NCI-H1930 (cell line): ENCODE measurements around the gene G6PC3.

Experiments
- DNase-seq, 2 experiments: peaks; one replicate each; lab custom pipeline; 2025; lab: John Stamatoyannopoulos, UW

Gene G6PC3

DNA sequence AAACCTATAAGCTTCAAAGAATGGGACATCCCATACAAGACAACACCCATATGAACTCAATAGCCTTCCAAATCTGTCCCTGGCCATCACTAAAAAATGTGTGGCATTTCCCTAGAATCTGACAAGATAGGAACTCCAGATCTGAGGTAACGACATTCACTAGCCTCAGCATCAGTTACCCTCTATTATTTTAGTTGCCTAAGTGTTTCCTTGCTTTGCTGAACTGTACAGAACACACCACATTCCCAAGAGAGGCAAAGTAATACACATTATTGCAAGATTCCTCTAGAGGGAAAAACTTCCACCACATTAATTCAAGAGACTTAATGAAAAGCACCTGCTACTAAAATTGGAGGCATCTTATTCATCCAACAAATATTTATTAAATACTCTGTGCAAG lies 9.1 kb upstream of the G6PC3 start:
- no peak for DNase-seq

DNA sequence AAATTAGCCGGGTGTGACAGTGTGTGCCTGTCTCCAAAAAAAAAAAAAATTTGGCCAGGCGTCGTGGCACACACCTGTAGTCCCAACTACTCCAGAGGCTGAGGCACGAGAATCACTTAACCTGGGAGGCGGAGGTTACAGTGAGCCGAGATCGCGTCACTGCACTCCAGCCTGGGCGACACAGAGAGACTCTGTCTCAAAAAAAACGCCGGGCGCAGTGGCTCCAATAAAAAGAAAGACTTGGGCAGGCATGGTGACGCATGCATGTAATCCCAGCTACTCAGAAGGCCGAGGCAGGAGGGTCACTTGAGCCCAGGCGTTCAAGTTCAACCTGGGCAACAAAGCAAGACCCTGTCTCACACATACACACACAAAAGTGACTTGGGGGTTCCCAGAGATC lies 7.7 kb upstream of the G6PC3 start:
- DNase-seq = no peak

DNA sequence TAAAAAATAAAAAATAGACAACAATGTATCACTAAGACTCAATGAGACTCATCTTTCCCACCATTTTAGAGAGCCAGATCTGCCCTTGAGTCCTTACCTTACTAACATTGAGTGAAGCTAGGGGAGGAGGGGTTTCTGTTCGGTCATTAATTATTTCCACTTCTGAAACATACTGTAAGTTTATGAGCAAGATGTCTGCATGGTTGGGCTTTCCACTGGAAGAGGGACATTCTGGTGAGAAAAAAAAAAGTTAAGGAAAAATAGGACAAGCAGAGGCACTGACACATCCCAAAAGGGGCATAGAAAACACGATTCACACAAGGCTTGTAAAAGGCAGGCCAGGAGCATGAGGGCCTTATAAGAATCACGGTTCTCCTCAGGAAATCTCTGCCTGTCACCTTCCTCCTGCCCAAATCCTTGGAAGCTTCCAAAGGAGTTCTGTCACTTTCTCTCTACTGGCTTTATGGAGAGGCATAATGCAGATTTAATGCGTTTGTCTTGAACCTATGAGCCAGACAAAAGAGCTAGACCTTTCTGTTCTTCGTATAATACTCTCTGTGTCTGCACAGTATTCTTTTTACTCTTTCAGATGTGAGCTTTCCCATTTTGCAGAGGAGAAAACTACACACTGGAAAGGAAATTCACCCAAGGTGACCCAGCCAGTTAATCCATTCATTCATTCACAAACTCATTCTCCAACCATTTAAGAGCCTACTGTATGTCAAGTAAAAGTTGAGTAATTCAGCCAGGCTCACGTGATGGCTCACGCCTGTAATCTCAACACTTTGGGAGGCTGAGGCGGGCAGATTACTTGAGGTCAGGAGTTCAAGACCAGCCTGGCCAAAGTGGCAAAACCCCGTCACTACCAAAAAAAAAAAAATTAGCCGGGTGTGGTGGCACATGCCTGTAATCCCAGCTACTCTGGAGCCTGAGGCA lies 6.6 kb upstream of the G6PC3 start:
- DNase-seq = no peak

GRCh38 chr17:44065668-44066203 lies 4.8 kb upstream of the G6PC3 start:
- no peak for DNase-seq

DNA sequence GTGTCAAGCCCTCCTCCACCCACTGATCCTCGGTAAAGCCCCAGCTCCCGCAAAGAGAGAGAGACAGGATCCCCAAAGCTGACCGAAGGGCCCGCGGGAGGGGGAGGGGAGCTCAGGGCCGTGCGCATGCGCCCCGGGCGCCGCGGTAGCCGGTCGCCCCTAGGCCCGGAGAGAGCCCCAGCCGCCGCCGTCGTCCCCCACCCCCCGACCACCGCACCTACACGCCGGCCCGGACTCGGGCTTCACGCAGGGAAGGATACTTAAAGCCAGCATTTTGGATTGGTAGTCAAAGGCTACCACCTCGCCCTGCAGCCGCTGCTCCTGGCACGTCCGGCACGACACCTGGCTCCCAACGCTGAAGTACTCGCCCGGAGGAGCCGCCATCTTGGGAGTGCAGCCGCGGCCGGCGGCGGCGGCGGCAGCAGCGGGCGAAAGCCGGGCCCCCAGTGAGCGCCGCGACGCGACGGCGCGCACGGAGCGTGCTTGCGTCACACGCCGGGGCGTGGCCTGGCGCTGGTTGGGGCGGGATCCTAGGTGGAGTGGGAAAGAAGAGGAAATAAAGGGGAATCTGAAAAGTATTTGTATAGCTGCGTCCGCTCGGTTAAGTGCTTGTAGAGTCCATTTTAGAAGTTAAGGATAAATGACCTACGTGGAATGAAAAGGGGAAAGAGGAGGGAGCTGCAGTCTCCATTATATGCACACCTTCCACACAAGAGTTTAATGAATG lies 4.2 kb upstream of the G6PC3 start, which contains the start of gene LSM12:
TSS of gene LSM12 (minus strand) at position 468 of the 727 bp plus-strand sequence. CDS start at position 384, 84 bp downstream.
- peak; percentile 83 to 86 for DNase-seq

DNA sequence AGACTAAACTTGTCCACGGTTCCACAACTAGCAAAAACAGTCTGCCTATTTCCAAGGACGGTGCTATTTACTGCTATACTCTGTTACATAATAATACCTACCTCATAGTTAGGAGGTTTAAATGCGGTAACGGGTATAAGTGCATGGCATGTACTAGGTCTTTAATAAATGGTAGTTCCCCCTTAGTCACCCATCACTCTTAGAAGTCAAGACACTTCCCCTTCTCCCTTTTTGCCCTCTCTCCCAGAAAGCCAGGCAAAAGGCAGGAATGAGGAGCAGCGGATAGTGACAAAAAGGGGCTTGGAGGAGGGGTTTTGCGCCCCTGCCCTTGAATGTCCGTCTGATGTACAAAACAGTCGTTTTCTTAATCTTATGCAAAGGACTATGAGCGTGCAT lies 3.0 kb upstream of the G6PC3 start:
- no peak for DNase-seq

GRCh38 chr17:44069974-44070454 lies 521 bp upstream of the G6PC3 start:
- DNase-seq = no peak

- no peak for DNase-seq
Observed at GRCh38 chr17:44071198-44071520, 624 bp downstream of the G6PC3 start.

DNA sequence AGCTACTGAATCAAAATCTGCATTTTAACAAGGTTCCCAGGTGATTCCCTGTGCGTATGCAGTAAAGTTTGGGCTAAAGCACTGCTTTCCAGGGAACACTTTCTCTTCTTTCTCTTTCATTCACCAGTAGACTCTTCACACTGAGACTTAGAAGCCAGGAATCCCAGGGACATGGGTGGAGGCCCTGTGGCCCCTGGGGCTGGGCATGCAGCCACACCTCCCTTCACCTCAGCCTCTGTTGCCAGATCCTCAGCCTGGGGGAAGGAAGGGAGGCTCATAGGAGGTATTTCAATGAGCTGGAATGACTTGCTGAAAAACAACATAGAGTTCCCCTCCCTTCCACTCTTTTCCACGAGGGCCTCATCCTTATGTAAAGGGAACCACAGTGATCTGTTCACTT lies 1.2 kb downstream of the G6PC3 start:
- DNase-seq = no peak

GRCh38 chr17:44074231-44074910 lies 3.8 kb downstream of the G6PC3 start:
- no peak for DNase-seq

DNA sequence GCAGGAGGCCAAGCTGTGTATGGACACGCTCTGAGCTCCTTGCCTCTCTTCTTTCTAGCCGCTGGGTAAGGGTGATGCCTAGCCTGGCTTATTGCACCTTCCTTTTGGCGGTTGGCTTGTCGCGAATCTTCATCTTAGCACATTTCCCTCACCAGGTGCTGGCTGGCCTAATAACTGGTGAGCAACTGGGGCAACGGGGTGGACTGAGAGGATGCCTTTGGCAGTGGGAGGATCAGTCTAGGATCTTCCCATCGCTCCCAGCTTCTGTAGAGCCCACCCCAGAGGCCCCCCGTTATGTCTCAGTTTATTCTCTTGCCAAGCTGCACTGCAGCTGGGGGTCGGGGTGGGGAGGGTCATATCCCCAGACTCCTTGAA lies 4.4 kb downstream of the G6PC3 start:
- no peak for DNase-seq

DNA sequence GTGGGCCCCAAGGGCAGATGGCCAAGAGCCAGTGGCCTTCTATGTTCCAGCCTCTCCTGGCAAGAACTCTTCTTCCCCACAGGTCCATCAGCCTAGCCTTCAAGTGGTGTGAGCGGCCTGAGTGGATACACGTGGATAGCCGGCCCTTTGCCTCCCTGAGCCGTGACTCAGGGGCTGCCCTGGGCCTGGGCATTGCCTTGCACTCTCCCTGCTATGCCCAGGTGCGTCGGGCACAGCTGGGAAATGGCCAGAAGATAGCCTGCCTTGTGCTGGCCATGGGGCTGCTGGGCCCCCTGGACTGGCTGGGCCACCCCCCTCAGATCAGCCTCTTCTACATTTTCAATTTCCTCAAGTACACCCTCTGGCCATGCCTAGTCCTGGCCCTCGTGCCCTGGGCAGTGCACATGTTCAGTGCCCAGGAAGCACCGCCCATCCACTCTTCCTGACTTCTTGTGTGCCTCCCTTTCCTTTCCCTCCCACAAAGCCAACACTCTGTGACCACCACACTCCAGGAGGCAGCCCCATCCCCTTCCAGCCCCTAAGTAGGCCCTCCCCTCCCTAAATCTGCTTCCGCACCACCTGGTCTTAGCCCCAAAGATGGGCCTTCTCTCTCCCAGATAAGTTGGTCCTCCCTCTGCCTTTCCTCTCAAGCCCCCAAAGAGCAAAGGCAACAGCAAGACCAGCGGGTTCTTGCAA lies 5.2 kb downstream of the G6PC3 start:
- DNase-seq = no peak

- no peak for DNase-seq
Observed at GRCh38 chr17:44076716-44077594, 6.4 kb downstream of the G6PC3 start.

- no peak for DNase-seq
Observed at GRCh38 chr17:44077595-44077909, 7.0 kb downstream of the G6PC3 start.

DNA sequence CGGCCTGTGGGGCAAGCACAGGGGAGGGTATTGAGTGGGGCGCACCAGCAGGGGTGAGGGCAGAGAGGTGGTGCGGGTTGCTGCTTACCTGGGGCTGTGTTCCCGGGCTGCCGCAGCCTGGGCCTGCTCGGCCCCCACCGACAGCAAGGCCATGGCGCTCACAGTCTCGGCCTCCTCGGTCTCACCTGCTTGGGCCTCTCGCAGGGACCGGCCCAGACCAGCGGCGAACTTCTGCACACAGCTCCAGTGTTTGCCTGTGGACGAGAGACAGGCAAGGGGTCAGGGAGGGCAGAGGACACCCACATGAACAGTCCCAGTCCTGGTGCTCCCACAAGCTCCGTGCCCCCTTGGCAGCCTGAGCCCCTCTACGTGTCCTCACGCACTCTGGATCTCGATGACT lies 7.9 kb downstream of the G6PC3 start:
- DNase-seq = no peak

DNA sequence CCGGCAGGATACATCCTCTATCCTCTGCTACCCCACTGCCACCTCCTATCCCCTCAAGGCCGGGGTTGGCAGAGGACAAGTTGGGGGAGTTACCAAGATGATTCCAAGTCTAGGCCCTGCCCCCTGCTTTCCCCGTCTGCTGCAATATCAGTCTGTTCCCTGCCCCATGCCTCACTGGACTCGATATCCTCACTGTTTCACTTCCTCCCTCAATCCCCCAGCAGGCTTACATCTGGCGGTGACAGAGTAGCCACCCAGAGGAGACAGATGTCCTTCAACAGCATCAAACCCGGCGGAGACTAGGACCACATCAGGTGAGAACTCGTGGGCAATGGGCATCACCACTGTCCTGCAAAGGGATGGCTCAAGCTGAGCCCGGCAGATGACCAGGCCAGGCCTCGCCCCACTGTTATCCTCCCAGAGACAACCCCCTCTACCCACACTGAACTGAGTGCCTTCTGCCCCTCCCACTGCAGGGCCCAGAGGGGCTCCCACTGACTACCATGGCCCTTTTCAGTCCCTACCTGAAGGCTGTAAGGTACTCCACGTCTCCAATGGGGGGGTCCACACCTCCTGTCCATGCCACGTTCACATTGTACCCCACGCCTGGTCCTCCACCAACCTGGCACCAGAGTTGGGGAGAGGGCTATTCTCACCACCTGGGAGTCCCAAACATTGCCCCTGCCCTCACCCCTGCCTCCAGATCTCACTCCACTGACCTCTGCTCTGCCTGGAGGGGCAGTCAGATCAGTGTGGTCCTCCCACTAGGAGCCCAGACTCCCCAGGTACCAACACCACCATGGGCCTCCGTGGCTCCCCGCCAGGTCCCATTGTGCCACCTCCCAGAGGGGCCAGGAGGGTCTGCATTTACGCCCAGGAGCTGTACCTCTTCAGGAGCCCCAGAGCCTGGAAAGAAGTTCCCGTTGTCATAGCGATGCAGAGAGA lies 9.6 kb downstream of the G6PC3 start:
- no peak for DNase-seq

- no peak for DNase-seq
Observed at GRCh38 chr17:44081681-44082080, 11.1 kb downstream of the G6PC3 start.

DNA sequence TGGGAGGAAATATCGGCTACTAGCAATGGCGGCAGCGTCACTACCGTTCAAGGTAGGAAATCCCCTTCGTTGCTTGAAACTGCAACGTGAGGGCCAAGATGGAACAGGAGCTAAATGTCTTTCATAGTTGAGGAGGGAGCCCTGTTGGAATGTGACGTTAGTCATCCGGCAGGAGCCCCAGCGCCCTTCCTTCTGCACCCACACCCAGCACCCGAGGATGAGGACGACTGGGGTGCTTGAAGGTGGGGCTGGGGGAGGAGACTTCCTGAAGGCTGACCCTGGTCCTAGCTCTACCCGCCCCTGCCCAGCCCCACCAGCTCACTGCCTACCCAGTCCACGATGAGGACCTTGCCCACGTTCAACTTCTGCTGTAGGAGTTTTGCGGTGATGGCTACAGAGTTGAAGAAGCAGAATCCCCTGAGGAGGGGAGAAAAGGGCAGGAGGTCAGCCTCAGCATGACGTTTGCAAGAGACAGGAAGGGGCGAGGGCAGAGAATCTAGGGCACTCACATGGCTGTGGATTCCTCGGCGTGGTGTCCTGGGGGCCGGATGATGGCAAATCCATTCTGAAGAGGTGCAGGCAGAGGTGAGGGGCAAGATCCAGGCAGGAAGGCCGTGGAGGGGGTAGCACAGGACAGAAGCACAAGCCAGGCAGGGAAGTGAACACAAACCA lies 11.9 kb downstream of the G6PC3 start:
- DNase-seq = no peak

- no peak for DNase-seq
Observed at GRCh38 chr17:44083250-44083849, 12.8 kb downstream of the G6PC3 start.
